Measurements from ENCODE around the gene LEPROT.

Gene LEPROT

DNA sequence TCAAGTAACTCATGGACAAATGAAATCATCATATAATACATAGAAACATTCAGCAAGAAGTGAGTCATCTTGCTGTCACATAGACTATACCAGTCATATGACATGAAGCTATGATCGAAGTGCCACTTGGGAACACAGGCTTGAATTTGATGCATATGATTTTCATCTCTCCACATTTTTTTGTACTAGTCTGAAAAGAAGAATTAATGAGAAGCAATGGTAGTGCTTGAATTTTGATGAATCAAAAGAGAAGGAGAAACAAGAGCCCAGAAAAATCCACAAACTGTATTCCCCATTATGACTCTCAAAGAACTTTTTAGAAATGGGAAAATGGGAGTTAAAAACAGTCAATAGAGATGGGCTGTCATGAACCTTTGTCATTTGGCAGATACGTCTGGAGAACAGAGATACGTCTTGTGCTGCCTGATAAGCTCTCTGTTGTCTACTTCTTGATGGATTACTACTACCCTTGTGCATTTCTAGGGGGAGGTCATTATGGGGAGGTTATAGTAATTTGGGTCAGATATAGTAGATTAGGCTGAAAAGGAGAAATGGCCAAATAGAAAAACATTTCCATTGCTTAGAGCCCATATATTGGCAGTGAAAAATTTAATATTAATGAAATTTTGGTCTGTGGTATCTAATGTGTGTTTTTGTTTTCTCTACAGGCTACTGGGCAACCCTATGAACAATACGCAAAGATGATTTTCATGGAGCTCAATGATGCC, 8.0 kb upstream of the LEPROT start:
- no peak for DNase-seq (ENCODE audit: low read depth, low spot score)

DNA sequence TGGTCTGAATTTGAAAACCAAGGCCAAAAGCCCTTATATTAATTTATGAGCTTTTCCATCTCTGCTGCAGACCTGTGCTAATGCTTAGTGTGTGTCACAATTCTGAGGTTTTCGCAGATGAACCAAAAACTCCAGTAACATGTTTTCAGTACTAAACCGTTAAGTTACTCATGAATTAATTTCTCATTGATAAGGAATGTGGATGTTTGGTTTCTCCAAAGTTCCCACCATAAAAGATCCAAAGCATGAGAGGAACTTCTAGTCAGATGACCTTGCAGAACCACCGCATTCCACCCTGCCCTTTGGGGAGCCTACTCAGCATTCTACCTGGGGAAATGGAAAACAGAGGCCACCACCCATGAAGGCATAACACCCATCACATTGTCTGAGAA, 7.5 kb upstream of the LEPROT start:
- DNase-seq (ENCODE audit: low read depth, low spot score) = no peak

- no peak for DNase-seq (ENCODE audit: low read depth, low spot score)
Observed at GRCh38 chr1:65414538-65414937, 5.9 kb upstream of the LEPROT start.

GRCh38 chr1:65416767-65417166, 3.7 kb upstream of the LEPROT start:
- DNase-seq (ENCODE audit: low read depth, low spot score) = no peak

- no peak for DNase-seq (ENCODE audit: low read depth, low spot score)
Observed at GRCh38 chr1:65417729-65418128, 2.7 kb upstream of the LEPROT start.

DNA sequence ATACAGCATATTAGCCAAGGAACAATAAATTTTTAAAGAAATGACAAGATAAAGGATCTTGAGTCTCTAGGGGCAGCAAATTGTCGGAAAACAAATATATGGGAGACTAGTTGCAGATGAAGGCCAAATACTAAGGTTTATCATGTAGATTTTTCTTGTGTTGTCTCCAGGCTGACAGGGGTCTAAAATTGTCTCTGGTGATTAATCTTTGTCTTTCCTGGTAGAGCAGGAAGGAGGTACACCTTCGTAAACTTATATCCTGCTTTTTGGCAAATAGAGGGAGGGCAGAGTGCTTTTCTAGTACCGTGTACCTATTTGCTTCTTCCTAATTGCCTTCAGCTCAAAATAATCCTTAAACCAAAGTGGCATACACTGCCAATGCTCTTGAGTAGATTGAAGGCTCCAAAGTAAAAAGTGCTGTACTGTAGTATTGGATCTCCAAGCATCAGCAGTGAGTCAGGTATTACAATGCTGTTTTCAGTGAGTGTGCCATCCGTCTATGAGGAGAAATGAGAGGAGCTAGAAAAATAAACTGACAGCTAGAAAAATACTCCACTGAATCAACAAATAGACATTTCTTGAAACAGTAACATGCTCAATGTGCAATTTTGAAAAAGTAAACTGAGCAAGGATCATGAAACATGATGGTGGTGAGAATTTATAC, 1.8 kb upstream of the LEPROT start:
- no peak for DNase-seq (ENCODE audit: low read depth, low spot score)

GRCh38 chr1:65419681-65420589, 533 bp upstream of the LEPROT start:
- DNase-seq (ENCODE audit: low read depth, low spot score) = peak; percentile 98

DNA sequence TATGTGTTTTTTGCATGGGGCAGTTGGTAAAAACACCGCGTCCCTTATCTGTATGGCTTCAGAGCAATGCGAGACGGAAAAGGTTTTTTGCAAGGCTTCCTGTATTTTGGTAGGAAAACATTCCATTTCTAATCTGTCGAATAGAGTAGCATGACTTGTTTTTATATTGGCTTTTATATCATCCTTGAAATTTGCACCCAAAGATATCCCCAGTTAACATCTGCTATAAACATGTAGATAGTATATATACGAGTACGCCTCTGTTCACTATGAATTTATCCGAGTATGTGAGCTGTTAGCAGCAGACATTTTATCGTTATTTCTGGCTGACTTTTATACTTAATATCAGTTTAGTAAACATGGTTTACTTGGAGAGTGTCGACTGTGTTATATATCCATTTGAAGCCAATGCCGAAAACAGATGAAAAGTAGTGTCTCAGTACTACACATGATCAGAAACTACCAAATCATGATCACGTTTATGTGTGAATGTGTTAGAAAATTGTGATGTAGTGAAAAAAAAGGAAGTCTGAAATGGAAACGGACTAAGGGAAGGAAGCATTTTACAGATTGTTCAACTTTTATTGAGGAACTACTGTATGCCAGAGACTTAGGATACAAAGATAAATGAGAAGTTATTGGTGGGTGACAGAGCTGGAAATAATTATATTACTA, 1.0 kb downstream of the LEPROT start:
- DNase-seq (ENCODE audit: low read depth, low spot score) = no peak

DNA sequence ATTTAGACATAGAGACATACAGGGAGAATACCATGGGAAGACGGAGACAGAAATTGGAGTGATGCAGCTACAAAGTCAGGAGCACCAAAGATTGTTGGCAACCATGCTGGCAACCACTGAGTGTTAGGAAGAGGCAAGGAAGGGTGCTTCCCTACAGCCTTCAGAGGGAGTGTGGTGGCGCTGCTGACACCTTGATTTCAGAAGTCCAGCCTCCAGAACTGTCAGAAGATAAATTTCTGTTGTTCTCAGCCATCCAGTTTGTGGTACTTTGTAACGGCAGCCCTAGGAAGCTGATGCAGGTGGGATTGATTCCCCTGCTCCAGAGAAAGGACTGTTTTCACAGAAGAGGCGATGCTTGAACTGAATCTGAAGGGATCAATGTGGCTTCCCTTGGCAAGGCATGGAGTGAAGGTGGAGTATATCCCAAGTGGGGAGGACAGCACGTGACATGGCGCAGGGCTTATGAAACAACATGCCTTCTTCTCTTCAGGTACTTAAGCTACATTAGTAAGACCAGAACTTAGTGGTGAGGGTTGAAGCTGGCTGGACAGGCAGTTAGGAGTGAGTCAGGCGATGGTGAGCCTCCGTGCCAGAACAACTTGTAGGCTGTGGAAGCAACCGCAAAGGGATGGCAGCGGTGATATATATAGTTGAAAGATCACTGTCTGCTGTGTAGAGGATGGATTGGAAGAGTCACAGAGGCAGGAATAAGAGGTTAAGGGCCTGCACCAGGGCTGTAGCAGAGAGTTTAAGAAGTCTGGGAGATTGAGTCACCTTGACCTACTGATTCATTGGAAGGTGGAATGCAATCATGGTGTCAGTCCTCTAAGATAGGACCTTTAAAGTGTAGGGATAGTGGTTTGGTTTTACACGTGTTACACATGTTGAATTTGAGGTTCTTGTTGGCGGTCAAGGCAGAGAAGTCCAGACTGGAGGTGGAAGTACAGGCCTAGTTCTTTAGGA, 2.1 kb downstream of the LEPROT start:
- DNase-seq (ENCODE audit: low read depth, low spot score) = no peak

DNA sequence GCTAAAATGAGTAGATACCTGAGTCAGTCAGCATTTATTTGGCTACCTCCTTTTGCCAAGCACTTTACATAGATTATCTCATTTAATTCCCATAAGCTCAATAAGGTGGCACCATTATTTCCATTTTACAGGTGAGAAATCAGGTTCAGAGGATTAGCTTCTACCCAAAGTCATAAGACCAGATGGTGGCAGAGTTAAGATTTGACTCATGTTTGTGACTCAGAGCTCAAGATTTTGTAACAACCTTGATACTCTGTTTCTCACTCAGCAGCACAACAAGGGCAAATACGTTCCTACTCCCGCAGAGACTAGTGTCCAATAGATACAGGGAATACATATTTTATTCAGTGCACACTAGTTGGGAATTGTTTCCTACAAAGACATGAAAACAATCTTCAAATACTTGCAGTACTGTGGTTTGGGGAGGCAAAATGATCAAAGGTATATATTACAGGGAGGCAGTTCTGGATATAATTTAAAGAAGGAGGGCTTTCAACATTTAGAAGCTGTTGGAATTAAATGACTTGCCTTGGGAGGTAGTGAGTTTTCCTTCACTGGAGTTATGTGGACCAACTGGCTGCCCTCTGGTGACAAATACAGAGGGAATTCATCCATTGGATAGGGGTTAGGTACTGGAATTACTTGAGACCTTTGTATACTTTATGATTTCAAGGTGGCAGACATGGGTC, 3.6 kb downstream of the LEPROT start:
- no peak for DNase-seq (ENCODE audit: low read depth, low spot score)

DNA sequence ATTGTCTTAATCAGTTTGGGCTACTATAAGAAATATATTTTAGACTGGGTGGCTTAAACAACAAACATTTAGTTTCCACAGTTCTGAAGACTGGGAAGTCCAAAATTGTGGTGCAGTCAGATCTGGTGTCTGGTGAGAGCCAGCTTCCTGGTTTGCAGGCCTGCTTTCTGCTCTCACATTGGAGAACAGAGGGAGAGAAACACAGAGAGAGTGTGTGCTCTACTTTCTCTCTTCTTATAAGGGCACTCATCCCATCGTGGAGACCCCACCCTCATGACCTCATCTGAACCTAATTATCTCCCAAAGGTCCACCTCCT, 4.1 kb downstream of the LEPROT start:
- DNase-seq (ENCODE audit: low read depth, low spot score) = no peak

DNA sequence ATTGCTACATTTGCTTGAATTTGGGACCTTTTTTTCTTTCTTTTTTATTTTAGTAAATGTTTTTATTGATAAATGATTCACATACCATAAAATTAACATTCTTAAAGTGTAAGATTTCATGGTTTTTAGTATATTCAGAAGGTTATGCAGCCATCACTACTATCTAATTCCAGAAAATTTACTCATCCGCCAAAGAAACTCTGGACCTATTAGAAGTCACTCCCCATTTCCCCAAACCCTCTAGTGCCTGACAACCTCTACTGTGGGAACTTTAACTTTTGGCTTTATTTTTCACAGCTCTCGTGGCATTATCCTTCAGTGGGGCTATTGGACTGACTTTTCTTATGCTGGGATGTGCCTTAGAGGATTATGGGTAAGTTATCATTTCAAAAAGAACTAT, 4.5 kb downstream of the LEPROT start:
- no peak for DNase-seq (ENCODE audit: low read depth, low spot score)

- DNase-seq (ENCODE audit: low read depth, low spot score) = no peak
Observed at GRCh38 chr1:65425697-65426096, 5.2 kb downstream of the LEPROT start.

DNA sequence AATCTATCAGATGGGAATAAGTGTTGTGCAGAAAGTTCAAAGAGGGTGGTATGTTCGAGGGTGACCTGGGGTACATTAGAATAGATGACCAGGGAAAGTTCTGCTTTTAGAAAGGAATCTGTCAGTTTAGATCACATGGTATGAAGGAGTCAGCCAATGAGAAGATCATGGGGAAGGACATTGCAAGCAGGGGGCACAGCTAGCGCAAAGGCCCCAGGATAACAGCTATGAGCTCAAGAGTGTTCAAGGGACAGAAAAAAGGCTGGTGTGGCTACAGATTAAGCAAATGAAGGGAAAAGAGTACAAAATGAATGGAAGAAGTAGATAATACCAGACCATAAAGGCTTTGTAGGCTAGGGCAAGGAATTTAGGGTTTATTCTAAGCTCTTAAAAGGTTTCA, 8.6 kb downstream of the LEPROT start:
- DNase-seq (ENCODE audit: low read depth, low spot score) = no peak

GRCh38 chr1:65429806-65430205, 9.3 kb downstream of the LEPROT start:
- no peak for DNase-seq (ENCODE audit: low read depth, low spot score)

- DNase-seq (ENCODE audit: low read depth, low spot score) = no peak
Observed at GRCh38 chr1:65431111-65431705, 10.7 kb downstream of the LEPROT start.

GRCh38 chr1:65432918-65433317, 12.4 kb downstream of the LEPROT start:
- DNase-seq (ENCODE audit: low read depth, low spot score) = no peak

DNA sequence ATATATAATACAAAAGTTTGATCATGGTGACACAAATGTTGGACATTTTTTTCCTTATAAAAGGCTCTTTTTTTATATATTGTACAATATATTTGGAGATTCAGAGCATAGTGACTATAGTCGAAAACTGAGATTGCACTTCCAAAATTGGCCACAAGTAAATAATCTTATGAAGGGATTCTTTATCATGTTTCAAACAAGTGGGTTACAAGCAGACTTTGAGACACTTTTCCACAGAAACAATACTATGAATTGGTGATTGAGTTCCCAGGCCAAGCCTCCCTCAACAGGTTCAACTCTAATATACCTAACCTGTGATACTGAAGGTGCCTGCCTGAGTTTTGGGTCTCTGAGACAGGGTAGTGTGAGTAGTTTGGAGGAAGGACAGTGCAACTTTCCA, 13.8 kb downstream of the LEPROT start:
- no peak for DNase-seq (ENCODE audit: low read depth, low spot score)

DNA sequence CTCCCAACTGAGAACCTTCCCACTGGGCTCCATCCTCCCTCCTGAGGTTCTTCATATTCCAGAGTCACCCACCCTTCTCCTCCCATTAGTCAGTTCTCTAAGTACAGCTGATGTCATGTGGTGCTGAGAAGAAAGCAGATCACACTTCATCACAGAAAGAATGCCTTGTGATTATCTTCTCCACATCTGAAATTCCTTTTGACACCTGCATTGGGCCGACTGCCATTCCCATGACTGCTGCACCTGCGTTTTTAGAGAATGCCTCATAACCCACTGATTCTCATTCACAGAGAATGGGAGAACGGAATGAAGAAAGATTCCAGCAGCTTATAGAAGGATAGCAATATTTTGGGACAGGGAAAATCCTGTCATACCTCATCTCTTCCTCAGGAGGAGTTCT, 14.3 kb downstream of the LEPROT start:
- DNase-seq (ENCODE audit: low read depth, low spot score) = no peak

GRCh38 chr1:65435987-65436386, 15.5 kb downstream of the LEPROT start:
- no peak for DNase-seq (ENCODE audit: low read depth, low spot score)
